Adrenal gland (tissue), 12 donors: Measurements from ENCODE around the gene UBXN11. TPM values are rescaled to one million over a fixed set of nuclear protein-coding genes. Genes with fewer than 3 reads are reported as not detected.

Experiments
- DNase-seq, 7 donors: peaks; one replicate each; pipeline ENCODE4 v3.0.0-alpha.2; 2019 to 2020
- H3K27ac ChIP-seq, 5 donors: fragments of 200-600 bp; sonication (generic) in 4 of 5; 1 replicate in 3 of 5; 2 replicates in 2 of 5; pipeline versions ENCODE4 v1.5.1 to v1.8.0; 2016 to 2020; ENCODE audit warnings: mild to moderate bottlenecking in 1 of 5
- H3K27me3 ChIP-seq: fragments of 200-600 bp; 2 replicates; pipeline ENCODE4 v1.8.0; 2021
- H3K36me3 ChIP-seq, 2 donors: fragments of 200-600 bp; replicated peaks in 1 of 2; 1 replicate in 1 of 2; 2 replicates in 1 of 2; pipeline versions ENCODE4 v1.5.1 to v1.8.0; 2018 to 2022
- H3K4me1 ChIP-seq, 2 donors: fragments of 200-600 bp; replicated peaks in 1 of 2; 1 replicate in 1 of 2; 2 replicates in 1 of 2; pipeline versions ENCODE4 v1.5.1 to v1.8.0; 2018 to 2021
- H3K4me3 ChIP-seq, 4 donors: fragments of 200-600 bp; sonication (generic) in 3 of 4; one replicate each; pipeline ENCODE4 v1.5.1; 2016 to 2018
- H3K9me3 ChIP-seq, 3 donors: fragments of 200-600 bp; sonication (generic) in 1 of 3; replicated peaks in 1 of 3; 1 replicate in 2 of 3; 2 replicates in 1 of 3; pipeline versions ENCODE4 v1.5.1 to v1.8.0; 2016 to 2021
- CTCF ChIP-seq, 6 experiments: fragments of 450-650 bp in 4 of 6; fragments of 200-600 bp in 2 of 6; sonication (generic) in 1 of 6; IDR thresholded peaks; 1 replicate in 5 of 6; 2 replicates in 1 of 6; pipeline versions ENCODE4 v1.5.1 to v1.8.0; 2016 to 2021; ENCODE audit warnings: antibody characterized with exemption in 6 of 6, mild to moderate bottlenecking in 2 of 6, moderate library complexity in 1 of 6
- POLR2A ChIP-seq, 2 donors: fragments of 450-650 bp; IDR thresholded peaks; one replicate each; pipeline ENCODE4 v1.6.1; 2017; ENCODE audit warnings: antibody characterized with exemption in 2 of 2, mild to moderate bottlenecking in 2 of 2, moderate library complexity in 1 of 2
- WGBS, 4 donors: extraction: QIAGEN DNeasy Blood & Tissue Kit in 2 of 4; methylation state at CpG; one replicate each; pipeline versions ENCODE4 v1.1.5 to v1.1.7; 2013 to 2017; 5-methylcytosine and 5-hydroxymethylcytosine counted together
- intact Hi-C, 2 donors: fragments of 100-400 bp; cut with DNase I; formaldehyde crosslinking; loops; one replicate each; pipeline versions ENCODE4 v1.14.1 to v1.15.0; 2022 to 2023
- polyA plus RNA-seq, 3 donors: library from polyadenylated mRNA; stranded (reverse); fragments of 200-250 nt in 2 of 3; fragments of 350-450 nt in 1 of 3; fragmentation: Illumina TruSeq in 1 of 3; extraction: RNeasy Lipid Tissue Mini Kit (QIAGEN cat#74804) in 1 of 3; gene quantifications; one replicate each; pipeline ENCODE4 v1.2.3, GENCODE V29; 2013 to 2014
- total RNA-seq, 9 donors: library from RNA; depleted of rRNA in 4 of 9; stranded (reverse); fragments of >200 nt in 4 of 9; fragments of 120-200 nt in 1 of 9; fragmentation: NEBNext Ultra II Directional in 1 of 9; extraction: Animal tissue kit (Norgen Biotek cat#: 25700) in 1 of 9; gene quantifications; one replicate each; pipeline versions ENCODE4 v1.1.0 to v1.2.4, GENCODE V29; 2013 to 2023
- donor health status: healthy with polysubstance abuse.
- donor health status: Bipolar disorder and iron deficiency.
- donor health status: DM: yes; HTN: yes; CAD: no.
- donor health status: DM: no; HTN: no; CAD: no.
- donor health status: DM: no; HTN: no; CAD: no.
- donor health status: DM: yes; HTN: yes; CAD: no.

The UBXN11 gene
- total and polyA plus RNA-seq, 12 donors, result 5.3 to 154 (median 13.7) TPM

- TF ChIP-seq POLR2A (IDR thresholded peaks at IDR 0.05), result no peak
- TF ChIP-seq CTCF (IDR thresholded peaks at IDR 0.05), result no peak
- H3K27me3 ChIP-seq, result no peaks in the 10 kb centered on the region
- H3K27ac ChIP-seq, result no peak overlapping the region
- DNase-seq, result no peak
- WGBS, 4 donors, result 66 to 87% (median 72%) methylated on average over 5 to 10 of the region's 10 CpGs
- intact Hi-C loops, result no loop called here
- H3K9me3 ChIP-seq, result no peaks in the 10 kb centered on the region
- H3K36me3 ChIP-seq, result no peaks in the 10 kb centered on the region
- no peaks in the 10 kb centered on the region for H3K4me1 ChIP-seq
- no peak overlapping the region for H3K4me3 ChIP-seq
Observed at GRCh38 chr1:26346274-26347033, 40.0 kb upstream of the UBXN11 start.

- H3K9me3 ChIP-seq, result no peaks in the 10 kb centered on the region
- DNase-seq, result no peak
- no peaks in the 10 kb centered on the region for H3K4me1 ChIP-seq
- H3K36me3 ChIP-seq, result no peaks in the 10 kb centered on the region
- no peak overlapping the region for H3K4me3 ChIP-seq
- H3K27ac ChIP-seq, result no peak overlapping the region
- TF ChIP-seq POLR2A (IDR thresholded peaks at IDR 0.05) (no peak), CTCF (IDR thresholded peaks at IDR 0.05) (no peak)
- no peaks in the 10 kb centered on the region for H3K27me3 ChIP-seq
- WGBS, 4 donors, result 83 to 90% methylated on average over 15 of the region's 15 CpGs; no CpG with 5 or more reads in 2 of the 4 donors
- intact Hi-C loops, result no loop called here
Observed at GRCh38 chr1:26345718-26346117, 39.3 kb upstream of the UBXN11 start.

- Histone ChIP-seq H3K9me3 (no peaks in the 10 kb centered on the region), H3K4me1 (no peaks in the 10 kb centered on the region), H3K36me3 (no peaks in the 10 kb centered on the region), H3K4me3 (no peak overlapping the region), H3K27ac (no peak overlapping the region), H3K27me3 (no peaks in the 10 kb centered on the region)
- WGBS, 4 donors, result 60 to 92% (median 88%) methylated on average over 1 to 15 of the region's 15 CpGs
- TF ChIP-seq POLR2A (IDR thresholded peaks at IDR 0.05) (no peak), CTCF (IDR thresholded peaks at IDR 0.05) (no peak)
- intact Hi-C loops, result no loop called here
- no peak for DNase-seq
Observed at GRCh38 chr1:26344147-26344920, 37.9 kb upstream of the UBXN11 start.

- Histone ChIP-seq H3K9me3 (no peaks in the 10 kb centered on the region), H3K36me3 (no peaks in the 10 kb centered on the region), H3K4me1 (peaks cover 0 to 13% of the 10 kb centered on the region in 2 donors), H3K4me3 (no peak overlapping the region), H3K27me3 (peaks cover under 1% of the 10 kb centered on the region), H3K27ac (no peak overlapping the region)
- no peak for TF ChIP-seq CTCF (IDR thresholded peaks at IDR 0.05)
- TF ChIP-seq POLR2A (IDR thresholded peaks at IDR 0.05), result no peak
- intact Hi-C loops, result no loop called here
- WGBS, 4 donors, result 54 to 62% (median 59%) methylated on average over 4 of the region's 4 CpGs
- DNase-seq, result no peak
Observed at GRCh38 chr1:26340047-26340481, 33.6 kb upstream of the UBXN11 start.
